AG04450 (cell line): ENCODE data around the gene LCN1. TPM values are rescaled to one million over a fixed set of nuclear protein-coding genes. Genes with fewer than 3 reads are reported as not detected.

Experiments used
- CTCF ChIA-PET: fragments of 300-600, 350-600 bp; formaldehyde crosslinking; extraction: SDS; loops from one replicate; lab custom pipeline; 2022; ENCODE audit warnings: antibody characterized with exemption, inconsistent platforms; lab: Charles Lee
- POLR2A ChIA-PET: fragments of 350-600 bp; formaldehyde crosslinking; extraction: SDS; loops from one replicate; lab custom pipeline; 2021; ENCODE audit warnings: antibody characterized with exemption, inconsistent platforms; lab: Yijun Ruan, JAX
- DNase-seq: peaks from one replicate; pipeline ENCODE4 v3.0.0-alpha.2; 2011; ENCODE audit warnings: low read depth, low spot score
- H3K27ac ChIP-seq: one replicate; pipeline ENCODE4 v1.5.1; 2012; ENCODE audit warnings: low read depth, low read length, control low read depth
- H3K27me3 ChIP-seq: one replicate; pipeline ENCODE4 v1.6.0; 2012; ENCODE audit warnings: low read length; ENCODE audit not compliant: control insufficient read depth, insufficient read depth
- H3K4me3 ChIP-seq: 2 replicates; pipeline ENCODE4 v1.5.1; 2011; ENCODE audit warnings: mild to moderate bottlenecking, low read depth, low read length, control low read depth
- H3K9me3 ChIP-seq: 2 replicates; pipeline ENCODE4 v1.5.1; 2012; ENCODE audit warnings: low read length; ENCODE audit not compliant: control insufficient read depth, insufficient read depth
- polyA plus RNA-seq: library from polyadenylated mRNA; depleted of rRNA; stranded (reverse); fragments of >200 nt; gene quantifications from 2 replicates; pipeline ENCODE4 v1.2.3, GENCODE V29; 2011
- TF ChIP-seq, protein P1 (sequence below): IDR thresholded peaks from 2 replicates; pipeline ENCODE4 v1.5.1; 2011; ENCODE audit warnings: low read depth, low read length, control low read depth, inconsistent platforms

Gene LCN1
- polyA plus RNA-seq, 1 experiment, result not detected

DNA sequence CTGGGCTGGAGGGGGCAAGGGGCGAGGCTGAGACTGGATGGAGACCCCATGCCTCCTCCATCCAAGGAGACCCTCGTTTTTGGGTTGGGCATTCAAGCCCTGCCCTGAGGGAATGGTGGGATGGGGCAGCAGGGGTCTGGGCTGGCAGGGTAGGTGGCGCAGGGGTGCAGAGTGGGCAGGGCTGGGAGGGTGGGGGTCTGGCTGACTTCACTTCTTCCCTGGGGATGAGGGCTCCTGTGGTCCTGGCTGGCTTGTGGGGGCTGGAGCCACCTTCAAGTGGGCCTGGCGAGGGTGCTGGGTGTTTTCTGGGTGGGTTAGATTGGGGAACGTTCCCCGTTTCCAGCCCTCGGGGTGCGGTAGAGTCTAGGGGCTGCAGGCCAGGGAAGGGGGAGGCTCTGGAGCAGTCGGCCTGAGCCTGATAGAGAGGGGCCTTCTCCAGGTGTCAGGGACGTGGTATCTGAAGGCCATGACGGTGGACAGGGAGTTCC is 412 bp downstream of the LCN1 start:
- H3K27ac ChIP-seq, result no peak overlapping the region
- DNase-seq, result no peak
- POLR2A ChIA-PET, result no interaction called here
- H3K4me3 ChIP-seq, result no peak overlapping the region
- H3K9me3 ChIP-seq, result no peaks in the 10 kb centered on the region
- CTCF ChIA-PET, result no interaction called here
- H3K27me3 ChIP-seq, result peaks cover 6% of the 10 kb centered on the region
- TF ChIP-seq, protein P1, sequence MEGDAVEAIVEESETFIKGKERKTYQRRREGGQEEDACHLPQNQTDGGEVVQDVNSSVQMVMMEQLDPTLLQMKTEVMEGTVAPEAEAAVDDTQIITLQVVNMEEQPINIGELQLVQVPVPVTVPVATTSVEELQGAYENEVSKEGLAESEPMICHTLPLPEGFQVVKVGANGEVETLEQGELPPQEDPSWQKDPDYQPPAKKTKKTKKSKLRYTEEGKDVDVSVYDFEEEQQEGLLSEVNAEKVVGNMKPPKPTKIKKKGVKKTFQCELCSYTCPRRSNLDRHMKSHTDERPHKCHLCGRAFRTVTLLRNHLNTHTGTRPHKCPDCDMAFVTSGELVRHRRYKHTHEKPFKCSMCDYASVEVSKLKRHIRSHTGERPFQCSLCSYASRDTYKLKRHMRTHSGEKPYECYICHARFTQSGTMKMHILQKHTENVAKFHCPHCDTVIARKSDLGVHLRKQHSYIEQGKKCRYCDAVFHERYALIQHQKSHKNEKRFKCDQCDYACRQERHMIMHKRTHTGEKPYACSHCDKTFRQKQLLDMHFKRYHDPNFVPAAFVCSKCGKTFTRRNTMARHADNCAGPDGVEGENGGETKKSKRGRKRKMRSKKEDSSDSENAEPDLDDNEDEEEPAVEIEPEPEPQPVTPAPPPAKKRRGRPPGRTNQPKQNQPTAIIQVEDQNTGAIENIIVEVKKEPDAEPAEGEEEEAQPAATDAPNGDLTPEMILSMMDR, result no peak

DNA sequence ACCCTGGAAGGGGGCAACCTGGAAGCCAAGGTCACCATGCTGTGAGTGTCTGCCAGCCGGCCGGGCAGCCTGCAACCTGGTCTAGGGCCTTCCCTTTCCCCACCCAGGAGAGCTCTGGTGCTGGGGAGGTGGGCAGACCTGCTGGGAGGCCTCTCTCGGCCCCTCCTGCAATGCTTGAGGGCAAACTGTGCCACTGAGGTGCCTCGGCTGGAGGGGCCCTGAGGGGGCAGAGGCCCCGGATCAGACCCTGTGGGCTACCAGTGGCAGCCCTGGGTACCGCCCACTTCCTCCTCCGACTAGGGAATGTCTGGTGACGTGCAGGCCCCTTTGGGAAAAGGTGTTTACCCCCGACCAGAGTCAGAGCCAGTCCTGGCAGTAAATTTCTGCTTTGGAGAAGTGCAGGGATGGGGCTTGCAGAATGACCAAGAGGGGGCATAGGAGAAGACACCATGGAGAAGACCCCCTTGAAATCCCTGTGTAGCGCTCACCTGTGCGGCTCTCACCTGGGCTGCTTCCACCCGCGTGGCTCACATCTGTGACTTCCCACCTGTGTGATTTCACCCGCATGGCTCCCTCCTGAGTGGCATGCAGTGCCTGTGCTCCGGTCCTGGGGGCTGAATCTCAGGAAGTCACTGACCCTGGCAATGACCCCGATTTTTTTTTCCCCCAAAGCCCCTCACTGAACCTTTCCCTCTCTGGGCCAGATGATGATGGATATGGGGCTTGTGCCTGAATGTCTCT is 1.1 kb downstream of the LCN1 start:
- DNase-seq, result no peak
- no peaks in the 10 kb centered on the region; the same call in 1 of the 2 replicates for H3K9me3 ChIP-seq
- H3K4me3 ChIP-seq, result no peak overlapping the region
- CTCF ChIA-PET, result interaction anchor here (1.4 kb wide), 1 partner anchor 18 kb away, joined by 3 read pairs; no protein-coding TSS in a partner anchor
- H3K27me3 ChIP-seq, result peaks cover 6% of the 10 kb centered on the region
- POLR2A ChIA-PET, result no interaction called here
- no peak overlapping the region for H3K27ac ChIP-seq
- TF ChIP-seq, protein P1, result no peak

- ChIA-PET CTCF (interaction anchor here (1.4 kb wide), 1 partner anchor 18 kb away, joined by 3 read pairs; no protein-coding TSS in a partner anchor), POLR2A (no interaction called here)
- DNase-seq, result no peak
- peaks cover 6% of the 10 kb centered on the region for H3K27me3 ChIP-seq
- TF ChIP-seq, protein P1, result no peak
- H3K27ac ChIP-seq, result no peak overlapping the region
- no peaks in the 10 kb centered on the region; the same call in 1 of the 2 replicates for H3K9me3 ChIP-seq
- no peak overlapping the region for H3K4me3 ChIP-seq
Observed at GRCh38 chr9:135522931-135523330, 1.7 kb downstream of the LCN1 start.

DNA sequence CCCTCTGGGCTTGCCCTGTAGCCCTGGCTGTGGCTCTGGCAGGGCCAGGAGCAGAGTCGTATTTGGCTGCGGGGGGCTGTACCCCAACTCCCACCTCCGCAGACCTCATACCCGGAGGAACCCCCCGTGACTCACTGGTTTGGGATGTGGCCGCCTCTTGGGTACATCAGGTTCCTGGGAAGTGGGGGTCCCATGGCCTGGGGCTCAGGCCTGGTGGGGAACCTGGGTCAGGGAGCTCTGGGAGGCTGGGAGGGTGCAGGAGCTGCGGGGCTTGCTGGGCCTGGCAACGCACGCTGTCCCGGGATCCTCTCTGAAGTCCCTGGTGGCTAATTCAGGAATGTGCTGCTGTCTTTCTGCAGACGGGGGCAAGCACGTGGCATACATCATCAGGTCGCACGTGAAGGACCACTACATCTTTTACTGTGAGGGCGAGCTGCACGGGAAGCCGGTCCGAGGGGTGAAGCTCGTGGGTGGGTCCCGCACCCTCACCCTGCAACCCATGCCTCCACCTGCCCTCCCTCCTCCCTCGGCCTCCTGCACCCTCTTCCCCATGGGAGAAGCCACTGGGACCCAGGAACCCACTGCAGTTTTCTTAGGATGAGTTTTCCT is 2.4 kb downstream of the LCN1 start:
- POLR2A ChIA-PET, result no interaction called here
- peaks cover under 1% of the 10 kb centered on the region for H3K27me3 ChIP-seq
- TF ChIP-seq, protein P1, result no peak
- H3K4me3 ChIP-seq, result no peak overlapping the region
- no peaks in the 10 kb centered on the region; the same call in 1 of the 2 replicates for H3K9me3 ChIP-seq
- no peak overlapping the region for H3K27ac ChIP-seq
- CTCF ChIA-PET, result interaction anchor here (1.4 kb wide), 1 partner anchor 19 kb away, joined by 3 read pairs; no protein-coding TSS in a partner anchor
- no peak for DNase-seq
